ENCODE measurements around the gene RAB5IF.
"Not testable (repeated sequence)": the region's sequence is repeated elsewhere in the genome, so short reads cannot be mapped to it uniquely, and the experiment has no call there.

The RAB5IF gene

DNA sequence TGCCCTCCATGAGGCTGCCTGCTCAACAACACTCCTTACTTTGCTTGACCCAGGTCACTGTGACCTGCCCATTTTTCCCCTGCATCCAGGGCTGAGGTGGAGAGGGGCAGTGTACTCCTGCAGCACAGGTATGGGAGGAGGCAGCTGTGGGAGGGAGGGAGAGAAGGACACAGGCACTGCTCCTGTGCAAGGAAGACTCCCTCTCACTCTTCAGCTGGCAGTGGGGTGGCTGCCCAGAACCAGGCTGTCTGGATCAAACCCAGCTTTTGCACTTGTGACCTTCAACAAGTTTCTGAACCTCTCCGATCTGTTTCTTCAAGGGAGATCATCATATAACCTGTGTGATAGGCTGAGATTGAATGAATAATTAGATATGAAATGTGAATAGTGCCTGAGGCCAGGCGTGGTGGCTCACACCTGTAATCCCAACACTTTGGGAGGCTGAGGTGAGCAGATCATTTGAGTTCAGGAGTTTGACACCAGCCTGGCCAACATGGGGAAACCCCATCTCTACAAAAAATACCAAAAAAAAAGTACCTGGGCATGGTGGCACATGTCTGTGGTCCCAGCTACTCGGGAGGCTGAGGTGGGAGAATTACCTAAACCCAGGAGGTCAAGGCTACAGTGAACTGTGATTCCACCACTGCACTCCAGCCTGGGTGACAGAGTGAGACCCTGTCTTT, 18.1 kb upstream of the RAB5IF start:
- FAIRE-seq: no peak

DNA sequence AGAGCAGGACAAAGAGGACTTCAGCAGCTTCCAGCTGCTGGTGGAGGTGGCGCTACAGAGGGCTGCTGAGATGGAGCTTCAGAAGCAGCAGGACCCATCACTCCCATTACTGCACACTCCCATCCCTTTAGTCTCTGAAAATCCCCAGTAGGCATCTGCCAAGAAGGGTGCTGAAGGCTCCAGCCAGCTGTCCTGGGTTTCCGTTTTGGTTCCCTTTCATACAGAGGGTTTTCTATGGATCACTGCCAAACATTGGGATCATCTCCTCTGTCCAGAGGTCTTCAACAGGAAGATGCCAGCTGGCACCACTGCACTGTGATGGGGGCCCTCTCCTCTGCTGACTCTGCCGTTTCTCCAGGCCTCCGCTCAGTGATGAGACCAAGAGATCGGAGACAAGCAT, 14.3 kb upstream of the RAB5IF start:
- no peak for FAIRE-seq

DNA sequence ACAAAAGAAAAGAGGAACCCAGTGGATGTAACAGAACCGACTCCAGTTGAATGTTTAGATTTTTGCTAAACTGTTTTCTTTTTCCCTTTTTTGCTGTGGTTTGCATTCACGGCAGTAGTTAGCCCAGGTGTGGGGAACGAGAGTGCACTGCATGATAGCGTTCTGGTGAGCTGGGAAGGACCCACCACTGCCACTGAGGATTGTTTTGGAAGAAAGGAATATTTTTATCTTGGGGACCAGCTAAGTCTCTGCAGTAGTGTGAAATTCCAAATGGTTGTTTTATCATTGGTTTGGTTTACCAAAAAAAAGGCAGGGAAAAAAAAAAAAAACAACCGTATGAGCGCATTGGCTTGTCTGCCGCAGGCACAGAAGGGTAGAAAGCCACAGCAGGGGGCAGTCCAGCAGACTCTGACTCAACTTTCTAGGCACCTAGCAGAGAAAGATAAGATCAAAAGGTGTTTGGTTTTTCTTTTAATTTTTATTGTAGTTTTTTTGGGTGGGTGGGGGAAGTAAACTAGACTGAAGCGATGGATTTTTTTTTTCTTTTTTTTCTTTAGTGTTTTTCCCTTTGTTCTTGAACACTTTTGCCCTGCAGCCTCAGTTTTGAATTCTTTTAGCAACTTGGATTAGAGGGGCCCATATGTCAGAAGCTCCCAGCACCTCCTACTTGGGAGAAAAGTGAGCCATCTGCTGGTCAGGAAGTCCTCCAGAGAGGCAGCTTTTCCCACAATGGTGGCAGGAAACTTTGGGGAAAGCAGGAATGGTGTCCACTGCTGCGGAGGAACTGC, 13.5 kb upstream of the RAB5IF start:
- no peak for FAIRE-seq

GRCh38 chr20:36593347-36593929, 12.1 kb upstream of the RAB5IF start:
- FAIRE-seq: no peak

DNA sequence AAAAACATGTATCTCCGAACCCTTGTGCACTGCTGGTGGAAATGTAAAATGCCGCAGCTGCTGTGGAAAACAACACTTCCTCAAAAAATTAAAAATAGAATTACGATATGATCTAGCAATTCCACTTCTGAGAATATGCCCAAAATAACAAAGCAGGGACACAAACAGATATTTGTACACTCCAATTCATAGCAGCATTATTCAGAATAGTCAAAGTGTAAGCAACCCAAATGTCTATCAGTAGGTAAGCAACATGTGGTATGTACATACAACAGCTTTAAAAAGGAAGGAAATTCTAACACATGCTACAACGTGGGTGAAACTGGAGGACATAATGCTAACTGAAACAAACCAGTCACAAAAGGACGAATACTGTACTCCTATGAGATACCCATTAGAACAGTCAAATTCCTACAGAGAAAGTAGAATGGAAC, 5.7 kb upstream of the RAB5IF start:
- no peak for FAIRE-seq

GRCh38 chr20:36601540-36601939, 4.0 kb upstream of the RAB5IF start:
- FAIRE-seq: no peak

DNA sequence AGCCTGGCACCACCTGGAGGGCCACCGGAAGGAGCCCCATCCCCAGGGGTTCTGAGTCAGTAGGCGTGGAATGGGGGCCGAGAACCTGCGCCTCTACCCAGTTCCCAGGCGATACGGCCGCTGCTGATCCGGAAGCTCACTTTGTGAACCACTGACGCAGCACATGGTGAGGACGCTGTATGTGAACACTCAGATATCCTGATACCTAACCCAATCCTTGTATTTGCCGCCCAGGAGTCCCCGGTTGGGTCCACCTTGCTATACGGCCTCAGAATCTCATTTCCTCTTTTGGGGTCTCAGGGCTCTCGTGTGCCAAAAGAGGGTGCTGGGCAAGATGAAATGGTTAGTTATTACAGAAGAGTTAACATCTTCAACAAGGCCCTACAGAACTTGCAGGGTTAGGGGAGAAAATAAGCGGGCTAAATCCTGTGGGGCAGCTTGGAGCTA, 604 bp upstream of the RAB5IF start:
- no peak for FAIRE-seq

GRCh38 chr20:36606158-36607066, 833 bp downstream of the RAB5IF start:
- FAIRE-seq: no peak

GRCh38 chr20:36607586-36608387, 2.2 kb downstream of the RAB5IF start:
- FAIRE-seq: no peak

DNA sequence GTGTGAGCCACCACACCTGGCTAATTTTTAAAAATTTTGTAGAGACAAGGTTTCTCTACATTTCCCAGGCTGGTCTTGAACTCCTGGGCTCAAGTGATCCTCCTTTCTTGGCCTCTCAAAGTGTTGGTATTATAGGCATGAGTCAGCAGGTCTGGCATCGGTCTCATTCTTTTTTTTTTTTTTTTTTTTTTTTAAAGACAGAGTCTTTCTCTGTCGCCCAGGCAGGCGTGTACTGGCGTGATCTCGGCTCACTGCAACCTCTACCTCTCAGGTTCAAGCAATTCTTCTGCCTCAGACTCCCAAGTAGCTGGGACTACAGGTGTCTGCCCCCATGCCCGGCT, 2.8 kb downstream of the RAB5IF start:
- not testable (repeated sequence) for FAIRE-seq

DNA sequence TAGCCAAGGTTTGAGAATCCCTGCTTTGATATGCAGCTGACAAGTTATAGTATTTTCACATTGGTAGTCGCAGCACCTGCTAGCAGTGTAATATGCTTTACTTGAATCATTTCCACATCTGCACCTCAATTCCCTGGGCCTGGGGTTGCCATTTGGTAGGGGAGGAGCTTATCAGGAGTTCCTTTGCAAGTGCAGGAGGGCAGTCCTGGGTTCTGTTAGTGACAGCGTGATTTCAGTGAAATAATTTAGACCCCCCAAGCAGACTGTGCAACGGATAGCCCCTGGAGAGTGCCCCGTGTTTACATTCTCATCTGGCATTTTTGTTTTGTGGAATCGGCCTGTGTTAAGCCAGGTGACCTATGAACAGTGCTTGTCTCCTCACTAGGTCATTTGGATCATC, 6.0 kb downstream of the RAB5IF start:
- no peak for FAIRE-seq

GRCh38 chr20:36613974-36614373, 8.4 kb downstream of the RAB5IF start:
- FAIRE-seq: no peak

GRCh38 chr20:36614781-36615557, 9.4 kb downstream of the RAB5IF start:
- no peak for FAIRE-seq

DNA sequence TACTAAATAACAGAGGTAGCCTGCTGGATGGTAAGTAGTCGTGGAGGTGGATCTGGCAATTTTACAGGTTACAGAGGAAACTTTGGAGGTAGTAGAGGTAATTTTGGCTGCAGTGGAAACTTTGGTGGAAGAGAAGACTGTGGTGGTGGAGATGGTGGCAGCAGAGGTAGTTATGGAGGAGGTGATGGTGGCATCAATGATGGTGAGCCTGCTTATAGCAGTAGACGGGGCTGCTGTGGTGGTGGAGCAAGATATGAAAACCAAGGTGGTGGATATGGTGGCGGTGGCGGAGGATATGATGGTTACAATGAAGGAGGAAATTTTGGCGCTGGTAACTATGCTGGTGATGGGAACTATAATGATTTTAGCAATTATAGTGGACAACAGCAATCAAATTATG, 15.3 kb downstream of the RAB5IF start:
- no peak for FAIRE-seq

DNA sequence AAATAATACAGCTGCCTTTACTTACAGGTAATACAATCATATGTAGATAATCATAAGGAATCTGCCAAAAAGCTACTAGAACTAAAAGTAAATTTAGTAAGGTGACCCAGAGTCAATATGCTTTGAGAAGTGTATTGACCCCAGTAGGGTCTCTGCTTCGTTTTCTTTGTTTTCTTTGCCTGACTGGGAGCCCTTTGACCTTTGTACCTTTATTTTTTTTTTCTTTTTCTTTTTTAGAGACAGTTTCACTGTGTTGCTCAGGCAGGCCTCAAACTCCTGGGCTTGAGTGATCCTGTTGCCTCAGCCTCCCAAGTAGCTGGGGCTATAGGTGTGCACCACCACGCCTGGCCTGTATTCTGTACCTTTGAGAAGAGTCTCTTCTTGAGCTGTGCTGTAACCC, 17.9 kb downstream of the RAB5IF start:
- no peak for FAIRE-seq

GRCh38 chr20:36624068-36624943, 18.7 kb downstream of the RAB5IF start:
- no peak for FAIRE-seq

DNA sequence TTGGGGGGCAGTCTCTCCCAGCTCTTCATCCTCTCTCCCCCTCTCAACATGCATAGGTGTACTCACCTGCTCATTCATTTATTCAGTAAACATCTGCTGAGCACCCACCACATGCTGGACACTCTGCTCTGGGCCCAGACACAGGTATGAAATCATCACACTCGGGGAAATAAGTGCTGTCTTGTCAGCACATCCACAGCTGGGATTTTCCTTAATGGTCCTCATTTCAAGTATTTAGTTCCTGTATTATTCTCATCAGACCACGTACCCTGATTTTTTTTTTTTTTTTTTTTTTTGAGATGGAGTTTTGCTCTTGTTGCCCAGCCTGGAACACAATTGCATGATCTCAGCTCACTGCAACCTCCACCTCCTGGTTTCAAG, 19.4 kb downstream of the RAB5IF start:
- FAIRE-seq: no peak

DNA sequence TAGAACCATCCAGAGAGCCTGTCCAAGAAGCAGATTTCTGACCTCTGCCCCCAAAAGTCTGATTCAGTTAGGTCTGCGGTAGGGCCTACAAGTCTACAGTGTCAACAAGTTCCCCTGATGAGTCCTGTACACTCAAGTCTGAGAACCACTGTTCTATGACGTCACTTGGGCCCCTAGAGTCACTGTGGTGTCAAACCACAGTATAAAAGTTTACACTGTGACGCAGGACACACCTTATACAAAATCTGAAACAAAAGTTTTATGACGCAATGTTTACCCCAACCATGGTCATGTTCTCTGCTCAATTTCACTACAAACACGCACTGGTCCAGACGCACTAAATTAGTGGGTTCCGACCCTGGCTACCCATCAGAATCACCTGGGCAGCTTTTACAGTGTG, 22.5 kb downstream of the RAB5IF start:
- no peak for FAIRE-seq

- FAIRE-seq: no peak
Measured at GRCh38 chr20:36629719-36630681, 24.4 kb downstream of the RAB5IF start.

Data from G401.6 (cell line).